Stimulated activated CD4-positive, alpha-beta T cell treated with anti-CD3 and anti-CD28 coated beads, Interleukin-1b, Interleukin-23, amount 100 ng/mL, for 1 hour (primary cell): Measurements from ENCODE around the gene DLG2.

Experiments used
- DNase-seq, 2 donors: peaks; one replicate each; pipeline ENCODE4 v3.0.0-alpha.2; 2020; ENCODE audit warnings: low read depth in 2 of 2

Gene DLG2

GRCh38 chr11:83645561-83645960 is 1981.6 kb downstream of the DLG2 start:
- DNase-seq: no peak

GRCh38 chr11:83643115-83643514 is 1984.0 kb downstream of the DLG2 start:
- no peak for DNase-seq

GRCh38 chr11:83642500-83642899 is 1984.6 kb downstream of the DLG2 start:
- no peak for DNase-seq

- DNase-seq: no peak
Measured at GRCh38 chr11:83641511-83641910, 1985.6 kb downstream of the DLG2 start.

GRCh38 chr11:83639995-83640758 is 1987.0 kb downstream of the DLG2 start:
- DNase-seq: no peak

- no peak for DNase-seq
Measured at GRCh38 chr11:83635166-83635565, 1992.0 kb downstream of the DLG2 start.

GRCh38 chr11:83630211-83630610 is 1996.9 kb downstream of the DLG2 start:
- no peak for DNase-seq

- DNase-seq: no peak
Measured at GRCh38 chr11:83629775-83630174, 1997.4 kb downstream of the DLG2 start.

GRCh38 chr11:83628622-83629355 is 1998.4 kb downstream of the DLG2 start:
- no peak for DNase-seq

- no peak for DNase-seq
Measured at GRCh38 chr11:83625336-83625735, 2001.8 kb downstream of the DLG2 start.

GRCh38 chr11:83617671-83618070 is 2009.5 kb downstream of the DLG2 start:
- no peak for DNase-seq

GRCh38 chr11:83613767-83614121 is 2013.4 kb downstream of the DLG2 start:
- no peak for DNase-seq

- no peak for DNase-seq
Measured at GRCh38 chr11:83612891-83613766, 2014.0 kb downstream of the DLG2 start.

- DNase-seq: no peak
Measured at GRCh38 chr11:83611600-83611999, 2015.5 kb downstream of the DLG2 start.

GRCh38 chr11:83611031-83611430 is 2016.1 kb downstream of the DLG2 start:
- no peak for DNase-seq

- no peak for DNase-seq
Measured at GRCh38 chr11:83609191-83609590, 2018.0 kb downstream of the DLG2 start.

GRCh38 chr11:83608571-83608970 is 2018.6 kb downstream of the DLG2 start:
- no peak for DNase-seq

GRCh38 chr11:83601914-83602527 is 2025.1 kb downstream of the DLG2 start:
- DNase-seq: no peak

GRCh38 chr11:83601201-83601913 is 2025.8 kb downstream of the DLG2 start:
- DNase-seq: no peak

- DNase-seq: no peak
Measured at GRCh38 chr11:83600661-83601060, 2026.5 kb downstream of the DLG2 start.

- no peak for DNase-seq
Measured at GRCh38 chr11:83599066-83599465, 2028.1 kb downstream of the DLG2 start.
